Activated gamma-delta T cell treated with anti-CD3 and anti-CD28 coated beads, Interleukin-2, amount 50 U/mL, for 16 hours (primary cell): Measurements from ENCODE around the gene USP34.
"Not testable (repeated sequence)": the region's sequence is repeated elsewhere in the genome, so short reads cannot be mapped to it uniquely, and the experiment has no call there.

Experiments
- DNase-seq: peaks from one replicate; pipeline ENCODE4 v3.0.0-alpha.2; 2020; ENCODE audit warnings: low read depth

The USP34 gene

DNA sequence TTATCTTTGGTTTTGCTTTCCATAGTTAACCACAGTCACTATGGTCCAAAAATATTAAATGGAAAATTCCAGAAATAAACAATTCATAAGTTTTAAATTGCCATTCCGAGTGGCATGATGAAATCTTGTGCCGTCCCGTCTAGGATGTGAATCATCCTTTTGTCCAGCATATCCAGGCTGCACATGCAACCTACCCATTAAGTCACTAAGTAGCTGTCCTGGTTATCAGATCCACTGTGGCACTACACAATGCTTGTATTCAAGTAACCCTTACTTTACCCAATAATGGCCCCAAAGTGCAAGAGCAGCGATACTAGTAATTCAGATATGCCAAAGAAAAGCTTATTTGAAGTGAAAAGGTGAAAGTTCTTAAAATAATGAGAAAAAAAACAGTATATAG is 10.7 kb downstream of the USP34 start:
- DNase-seq, result no peak

DNA sequence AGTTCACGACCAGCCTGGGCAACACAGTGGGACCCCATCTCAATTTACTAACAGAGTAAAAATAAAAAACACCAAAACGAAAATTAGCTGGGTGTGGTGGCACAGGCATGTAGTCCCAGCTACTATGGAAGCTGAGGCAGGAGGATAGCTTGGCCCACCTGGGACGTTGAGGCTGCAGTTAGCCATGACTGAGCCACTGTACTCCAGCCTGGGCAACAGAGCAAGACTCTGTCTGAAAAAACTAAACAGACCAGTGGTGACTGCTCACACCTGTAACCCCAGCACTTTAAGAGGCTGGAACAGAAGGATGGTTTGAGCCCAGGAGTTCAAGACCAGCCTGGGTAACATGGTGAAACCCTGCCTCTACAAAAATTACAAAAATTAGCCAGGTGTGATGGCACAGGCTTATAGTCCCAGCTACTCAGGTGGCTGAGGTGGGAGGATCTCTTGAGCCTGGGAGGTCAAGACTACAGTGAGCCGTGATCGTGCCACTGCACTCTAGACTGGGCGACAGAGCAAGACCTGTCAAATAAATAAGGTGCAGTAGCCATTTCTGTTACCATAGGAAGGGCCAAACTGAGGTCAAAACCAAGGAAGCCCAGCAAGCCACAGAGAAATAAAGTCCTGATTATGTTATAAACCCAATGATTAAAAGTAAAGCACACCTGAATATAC is 14.0 kb downstream of the USP34 start:
- no peak for DNase-seq

GRCh38 chr2:61456070-61456745 is 14.7 kb downstream of the USP34 start:
- DNase-seq, result no peak

GRCh38 chr2:61454972-61455371 is 15.9 kb downstream of the USP34 start:
- not testable (repeated sequence) for DNase-seq

GRCh38 chr2:61454383-61454782 is 16.5 kb downstream of the USP34 start:
- DNase-seq, result no peak

DNA sequence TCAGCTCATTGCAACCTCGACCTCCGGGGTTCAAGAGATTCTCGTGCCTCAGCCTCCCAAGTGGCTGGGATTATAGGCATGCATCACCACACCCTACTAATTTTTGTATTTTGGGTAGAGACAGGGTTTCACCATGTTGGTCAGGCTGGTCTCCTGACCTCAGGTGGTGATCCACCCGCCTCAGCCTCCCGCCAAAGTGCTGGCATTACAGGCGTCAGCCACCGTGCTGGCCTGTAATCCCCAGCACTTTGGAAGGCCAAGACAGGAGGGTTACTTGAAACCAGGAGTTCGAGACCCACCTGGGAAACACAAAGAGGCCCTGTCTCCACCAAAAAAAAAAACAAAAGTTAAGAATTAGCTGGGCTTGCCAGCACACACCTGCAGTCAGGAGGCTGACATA is 18.5 kb downstream of the USP34 start:
- DNase-seq, result no peak

- DNase-seq, result no peak
Measured at GRCh38 chr2:61451178-61451577, 19.7 kb downstream of the USP34 start.

- DNase-seq, result no peak
Measured at GRCh38 chr2:61450144-61450543, 20.7 kb downstream of the USP34 start.

DNA sequence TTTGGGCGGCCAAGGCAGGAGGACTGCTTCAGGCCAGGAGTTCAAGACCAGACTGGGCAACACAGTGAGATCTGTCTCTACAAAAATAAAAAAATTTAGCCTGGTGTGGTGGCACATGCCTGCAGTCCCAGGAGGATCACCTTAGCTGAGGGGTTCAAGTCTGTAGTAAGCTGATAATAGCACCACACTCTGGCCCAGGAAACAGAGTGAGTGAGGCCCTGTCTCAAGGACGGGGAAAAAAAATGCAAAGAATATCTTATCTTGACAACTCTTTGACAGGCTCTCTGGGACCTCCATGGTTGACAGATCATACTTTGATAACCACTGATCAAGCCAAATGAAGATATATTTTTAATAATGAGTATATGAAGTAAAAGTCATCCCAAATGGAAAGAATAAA is 22.7 kb downstream of the USP34 start:
- no peak for DNase-seq

DNA sequence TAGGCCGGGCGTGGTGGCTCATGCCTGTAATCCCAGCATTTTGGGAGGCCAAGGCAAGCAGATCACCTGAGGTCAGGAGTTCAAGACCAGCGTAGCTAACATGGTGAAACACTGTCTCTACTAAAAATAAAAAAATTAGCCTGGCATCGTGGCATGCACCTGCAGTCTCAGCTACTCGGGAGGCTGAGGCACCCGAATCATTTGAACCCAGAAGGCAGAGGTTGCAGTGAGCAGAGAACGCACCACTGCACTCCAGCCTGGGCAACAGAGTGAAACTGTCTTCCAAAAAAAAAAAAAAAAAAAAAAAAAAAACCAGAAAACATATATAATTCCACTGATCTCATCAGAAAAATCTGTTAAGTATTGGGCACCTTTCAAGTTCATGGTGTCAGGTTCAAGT is 23.9 kb downstream of the USP34 start:
- not testable (repeated sequence) for DNase-seq

DNA sequence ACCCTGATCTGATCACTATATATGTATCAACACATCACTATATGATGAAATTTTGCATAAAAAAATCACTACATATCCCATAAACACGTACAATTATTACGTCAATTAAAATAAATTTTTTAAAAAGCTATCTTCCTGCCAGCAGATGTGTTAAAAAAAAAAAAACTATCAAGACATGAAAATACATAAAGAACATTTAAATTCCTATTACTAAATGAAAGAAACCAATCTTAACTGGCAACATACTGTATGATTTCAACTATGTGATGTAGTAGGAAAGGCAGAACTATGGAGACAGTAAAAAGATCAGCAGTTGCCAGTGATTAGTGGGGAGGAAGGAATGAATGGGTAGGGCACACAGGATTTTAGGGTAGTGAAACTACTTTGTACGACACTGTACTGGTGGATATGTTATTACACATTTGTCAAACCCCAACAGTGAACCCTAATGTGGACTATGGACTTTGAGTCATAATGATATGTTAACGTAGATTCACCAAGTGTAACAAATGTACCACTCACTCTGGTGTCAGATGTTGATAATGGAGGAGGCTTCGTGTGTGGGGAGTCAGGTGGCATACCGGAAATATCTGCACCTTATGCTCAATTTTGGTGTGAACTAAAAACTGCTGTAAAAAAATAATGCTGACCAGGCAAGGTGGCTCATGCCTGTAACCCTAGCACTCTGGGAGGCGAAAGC is 27.4 kb downstream of the USP34 start:
- DNase-seq, result no peak

DNA sequence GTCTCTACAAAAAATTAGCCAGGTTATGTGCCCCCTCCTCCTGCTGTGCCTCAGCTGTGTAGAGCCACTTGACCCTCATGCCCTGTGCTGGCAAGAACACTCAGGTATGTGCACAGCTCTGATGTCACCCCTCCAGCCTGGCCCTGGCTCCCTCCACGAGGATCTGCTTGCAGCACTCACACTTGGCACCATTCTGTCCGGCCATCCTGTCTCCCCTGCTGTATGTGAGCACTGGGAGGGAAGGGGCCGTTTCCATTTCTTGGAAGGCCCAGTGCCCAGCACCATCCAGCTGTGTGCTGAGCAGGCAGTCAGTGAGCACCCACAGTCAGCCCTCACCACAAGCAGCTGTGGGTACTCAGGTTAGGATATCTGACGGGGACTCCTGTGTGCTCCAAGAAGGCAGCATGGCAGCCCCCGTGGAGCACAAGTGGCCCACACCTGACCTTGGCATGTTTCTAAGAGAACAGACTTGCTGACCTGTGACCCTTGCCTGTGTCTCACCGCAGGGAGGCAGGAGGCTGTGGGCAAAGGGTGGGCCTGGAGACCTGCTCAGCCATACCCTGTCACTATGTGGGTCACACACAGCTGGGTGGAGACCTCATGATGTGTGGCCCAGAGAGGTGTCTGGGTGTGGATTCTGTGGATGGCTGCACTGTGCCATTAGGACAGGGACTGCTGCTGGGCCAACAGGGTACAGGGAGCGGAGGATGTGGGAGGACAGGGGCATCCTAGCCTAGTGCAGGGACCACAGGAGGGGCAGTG is 31.5 kb downstream of the USP34 start:
- DNase-seq, result no peak

DNA sequence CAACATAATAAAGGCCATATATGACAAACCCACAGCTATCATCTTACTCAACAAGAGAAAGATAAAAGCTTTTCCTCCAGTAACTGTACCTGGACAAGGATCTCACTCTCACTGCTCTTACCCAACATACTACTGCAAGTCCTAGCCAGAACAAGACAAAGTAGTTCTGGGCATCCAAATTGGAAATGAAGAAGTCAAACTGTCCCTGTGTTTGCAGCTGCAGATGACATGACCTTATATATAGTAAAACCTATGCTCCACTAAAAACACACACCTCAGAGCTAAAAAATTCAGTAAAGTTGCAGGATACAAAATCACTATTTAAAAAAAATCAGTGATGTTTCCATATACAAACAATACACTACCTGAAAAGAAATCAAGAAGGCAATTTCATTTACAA is 32.2 kb downstream of the USP34 start:
- no peak for DNase-seq

DNA sequence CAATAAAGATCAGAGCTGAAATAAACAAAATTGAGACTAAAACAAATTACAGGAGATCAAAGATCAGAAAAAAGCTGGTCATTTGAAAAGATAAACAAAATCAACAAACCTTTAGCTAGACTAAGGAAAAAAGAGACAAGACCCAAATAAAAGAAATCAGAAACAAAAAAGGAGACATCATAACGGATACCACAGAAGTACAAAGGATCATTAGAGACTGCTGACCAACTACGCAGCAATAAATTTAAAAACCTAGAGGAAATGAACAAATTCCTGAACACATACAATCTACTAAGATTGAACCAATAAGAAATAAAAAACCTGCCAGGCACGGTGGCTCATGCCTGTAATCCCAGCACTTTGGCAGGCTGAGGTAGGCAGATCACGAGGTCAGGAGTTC is 33.7 kb downstream of the USP34 start:
- DNase-seq, result no peak

GRCh38 chr2:61436092-61436491 is 34.8 kb downstream of the USP34 start:
- DNase-seq, result no peak

GRCh38 chr2:61435291-61435690 is 35.6 kb downstream of the USP34 start:
- no peak for DNase-seq

DNA sequence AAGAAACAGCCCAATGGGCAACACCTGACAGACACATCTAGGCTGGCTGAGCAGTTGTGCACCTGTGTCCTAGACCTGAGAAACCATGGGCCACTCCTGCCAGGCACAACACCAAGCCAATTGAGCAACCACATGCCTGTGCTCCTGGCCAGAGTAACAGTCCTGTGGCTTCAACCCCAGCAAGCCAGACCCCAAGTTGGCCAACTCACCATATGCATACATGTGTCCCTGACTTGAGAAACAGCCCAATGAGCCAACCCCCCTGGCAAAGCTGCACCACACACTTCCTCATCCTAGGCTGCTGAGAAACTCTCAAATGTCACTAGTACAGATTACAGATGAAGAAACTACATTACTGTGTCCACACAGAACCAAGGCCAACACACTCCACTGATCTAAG is 36.6 kb downstream of the USP34 start:
- DNase-seq, result no peak

DNA sequence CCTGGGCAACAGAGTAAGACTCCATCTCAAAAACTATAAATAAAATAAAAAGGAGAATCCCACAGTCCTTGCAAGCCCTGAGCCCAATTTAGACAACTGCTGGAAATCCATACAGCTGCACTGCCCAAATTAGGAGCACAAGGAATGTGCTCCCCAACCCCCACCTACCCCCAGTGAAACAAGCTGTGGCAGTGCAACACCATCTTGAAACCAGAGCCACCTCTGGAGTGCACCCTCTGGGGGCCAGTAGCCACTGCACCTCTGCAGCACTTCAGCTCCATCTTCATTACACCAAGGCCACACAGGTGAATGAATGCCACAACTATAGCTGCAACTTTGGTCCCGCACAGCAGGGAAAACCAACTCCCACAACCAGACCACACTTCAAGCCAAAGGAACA is 37.3 kb downstream of the USP34 start:
- no peak for DNase-seq

DNA sequence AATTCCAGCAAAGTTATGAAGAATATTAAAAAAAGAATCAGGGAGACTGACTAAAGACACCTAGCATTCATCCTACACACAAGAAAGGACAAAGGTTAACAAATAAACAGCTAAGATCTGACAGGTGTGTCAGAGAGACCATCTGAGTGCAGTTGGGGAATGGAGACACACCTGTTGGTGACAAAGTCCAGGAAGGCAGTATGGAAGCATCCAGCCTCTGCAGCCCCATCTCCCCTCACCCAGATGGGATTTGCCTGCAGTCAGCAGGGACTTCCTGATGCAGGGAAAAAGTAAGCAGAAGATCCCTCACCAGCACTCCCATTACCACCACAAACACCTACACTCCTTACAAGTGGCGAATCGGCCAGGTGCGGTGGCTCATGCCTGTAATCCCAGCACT is 37.9 kb downstream of the USP34 start:
- DNase-seq, result no peak

- DNase-seq, result no peak
Measured at GRCh38 chr2:61431345-61431744, 39.5 kb downstream of the USP34 start.

GRCh38 chr2:61426267-61426897 is 44.5 kb downstream of the USP34 start:
- peak; percentile 61 for DNase-seq

- no peak for DNase-seq
Measured at GRCh38 chr2:61425605-61426155, 45.2 kb downstream of the USP34 start.
